HG03439 (cell line): ENCODE results near the gene CALML3.

Experiments
- ATAC-seq: cut with Tn5 transposase; IDR thresholded peaks from one replicate; pipeline ENCODE4 v1.9.1; 2021; ENCODE audit warnings: mild to moderate bottlenecking, moderate library complexity; ENCODE audit not compliant: unreplicated experiment

CALML3 gene

DNA sequence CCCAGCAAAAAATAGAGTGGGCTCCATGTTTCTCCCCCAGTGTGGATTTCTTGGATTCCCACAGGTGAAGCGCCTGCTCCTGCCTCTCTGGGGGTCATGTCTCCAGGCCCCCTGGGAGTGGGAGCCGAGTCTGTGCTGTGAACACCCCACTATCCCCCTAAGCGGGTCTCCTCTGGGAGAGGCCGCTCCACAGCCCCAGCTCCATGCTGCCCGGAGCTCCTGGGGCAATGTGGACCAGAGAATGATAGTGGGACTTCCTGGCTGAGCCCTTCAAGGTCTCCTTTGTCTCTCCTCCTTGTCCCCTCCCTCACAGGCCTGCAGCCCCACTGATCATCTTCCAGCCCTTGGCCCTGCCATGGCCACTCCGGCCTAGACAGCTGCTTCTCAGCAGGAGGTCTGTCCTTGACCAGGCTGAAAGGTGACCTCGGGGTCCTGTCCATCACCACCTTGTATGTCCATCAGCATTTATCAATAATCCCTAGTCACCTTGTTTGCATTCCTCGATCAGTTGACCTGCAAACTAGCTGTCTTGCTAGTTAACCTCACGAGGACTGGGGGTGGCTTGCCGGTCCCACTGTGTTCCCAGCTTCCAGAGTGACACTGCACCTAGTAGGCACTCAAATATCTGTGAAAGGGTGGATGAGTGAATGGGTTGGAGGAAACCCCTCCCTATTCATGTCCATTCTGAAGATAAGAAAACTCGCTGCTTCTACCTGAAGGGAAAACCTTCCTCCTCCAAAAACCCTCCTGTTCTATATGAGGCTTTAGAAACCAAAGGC is 776 bp upstream of the CALML3 start:
- no peak for ATAC-seq

DNA sequence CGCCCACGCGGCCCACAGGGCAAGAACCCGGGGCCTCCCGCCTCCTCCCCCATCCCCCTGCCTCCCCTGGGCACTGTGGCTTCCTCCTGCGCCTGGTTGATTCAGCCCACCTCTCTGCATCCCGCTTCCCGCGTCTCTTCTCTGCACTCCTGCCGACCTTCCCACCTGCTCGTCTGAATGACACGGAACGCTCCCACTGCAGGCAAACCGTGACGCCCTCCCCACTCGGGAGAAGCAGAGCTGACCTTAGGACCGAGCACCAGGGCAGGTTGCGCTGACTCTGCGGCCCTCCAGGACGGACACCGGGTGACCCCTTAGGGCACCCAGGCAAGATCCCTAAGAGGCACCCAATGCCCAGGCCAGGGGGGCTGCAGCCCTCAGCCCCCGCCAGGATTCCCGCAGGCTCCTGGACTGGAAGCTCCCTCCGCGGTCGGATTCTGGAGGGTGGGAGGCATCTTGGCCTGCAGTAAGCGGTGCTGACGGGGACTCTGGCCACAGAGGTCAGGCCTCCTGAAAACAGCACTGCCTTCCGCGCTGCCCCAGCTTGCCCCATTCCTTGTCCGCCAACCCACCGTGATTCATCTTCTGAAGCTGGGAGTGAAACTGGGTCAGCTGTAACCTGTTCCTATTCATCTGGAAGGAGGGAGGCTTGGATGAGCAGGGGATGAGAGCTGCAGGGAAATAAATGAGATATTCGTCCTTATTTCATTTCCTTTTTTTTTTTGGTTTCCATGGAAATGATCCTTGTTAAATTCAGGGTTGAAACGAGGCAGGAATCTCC is 990 bp downstream of the CALML3 start:
- no peak for ATAC-seq

DNA sequence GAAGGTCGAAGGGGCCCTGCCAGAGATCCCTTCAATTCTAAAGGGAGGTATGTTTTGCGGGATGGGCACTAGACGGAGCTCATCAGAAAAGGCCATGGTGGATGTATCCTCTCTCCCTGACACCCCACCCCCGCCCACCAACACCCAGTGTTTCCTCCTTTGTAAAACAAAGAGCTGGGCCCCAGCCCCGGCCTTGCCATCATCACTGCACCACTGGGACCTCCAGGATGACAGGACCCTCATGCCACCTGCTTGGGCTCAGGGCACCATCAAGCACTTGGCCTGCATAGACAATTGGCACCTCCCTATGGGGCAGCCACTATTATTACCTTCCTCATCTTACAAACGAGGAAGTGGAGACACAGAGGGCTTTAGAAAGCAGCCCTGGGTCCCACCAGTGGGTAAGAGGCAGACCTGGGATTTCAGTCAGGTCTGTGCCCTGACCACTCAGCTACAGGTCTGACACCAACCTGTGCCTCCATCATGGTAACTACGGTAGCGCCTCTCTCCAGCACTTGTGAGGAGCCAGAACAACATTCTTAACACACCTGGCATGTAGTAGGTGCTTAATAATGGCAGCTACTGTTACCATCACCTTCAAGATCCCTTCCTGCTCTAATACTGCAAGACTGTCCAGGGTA is 2.0 kb downstream of the CALML3 start:
- ATAC-seq, result no peak

DNA sequence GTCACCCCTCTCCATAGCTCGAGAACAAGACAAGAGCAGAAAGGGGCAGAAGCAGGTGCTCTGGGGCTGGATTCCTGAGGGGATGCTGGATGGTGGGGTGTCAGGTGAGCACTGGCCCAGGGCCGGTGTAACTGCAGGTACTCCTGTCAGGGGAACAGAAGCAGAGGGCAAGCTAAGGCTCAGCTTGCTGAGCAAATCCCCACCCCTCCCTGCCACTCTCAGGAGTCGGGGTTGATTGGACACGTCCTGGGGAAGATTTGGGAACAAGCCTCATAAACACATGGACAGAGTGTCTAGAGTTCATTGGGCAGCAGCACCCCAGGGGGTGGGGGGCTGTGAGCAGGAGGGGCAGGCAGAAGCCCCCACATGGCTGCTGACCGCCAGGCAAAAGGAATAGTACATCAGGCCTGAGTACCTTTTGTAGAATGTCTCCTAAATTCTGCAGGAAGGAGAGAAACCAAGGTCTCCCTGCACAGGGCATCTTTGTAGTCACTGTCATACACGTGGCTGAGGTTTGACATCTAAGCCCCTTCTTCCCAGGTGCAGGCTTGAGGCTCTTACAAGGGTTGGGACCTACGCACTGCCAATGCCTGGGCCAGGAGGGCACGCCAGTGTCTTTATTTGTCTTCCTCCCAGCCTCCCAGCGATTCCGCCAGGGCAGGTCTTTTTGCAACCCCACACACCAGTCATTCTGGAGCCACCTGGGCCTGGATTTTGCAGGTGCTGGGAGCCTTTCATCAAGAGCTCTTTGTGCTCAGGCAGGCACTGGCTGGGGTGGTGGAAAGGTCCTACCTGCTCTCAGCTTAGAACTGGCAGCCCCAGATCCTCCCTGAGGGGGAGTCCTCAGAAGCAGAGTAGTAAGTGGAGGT is 2.8 kb downstream of the CALML3 start:
- ATAC-seq, result no peak

DNA sequence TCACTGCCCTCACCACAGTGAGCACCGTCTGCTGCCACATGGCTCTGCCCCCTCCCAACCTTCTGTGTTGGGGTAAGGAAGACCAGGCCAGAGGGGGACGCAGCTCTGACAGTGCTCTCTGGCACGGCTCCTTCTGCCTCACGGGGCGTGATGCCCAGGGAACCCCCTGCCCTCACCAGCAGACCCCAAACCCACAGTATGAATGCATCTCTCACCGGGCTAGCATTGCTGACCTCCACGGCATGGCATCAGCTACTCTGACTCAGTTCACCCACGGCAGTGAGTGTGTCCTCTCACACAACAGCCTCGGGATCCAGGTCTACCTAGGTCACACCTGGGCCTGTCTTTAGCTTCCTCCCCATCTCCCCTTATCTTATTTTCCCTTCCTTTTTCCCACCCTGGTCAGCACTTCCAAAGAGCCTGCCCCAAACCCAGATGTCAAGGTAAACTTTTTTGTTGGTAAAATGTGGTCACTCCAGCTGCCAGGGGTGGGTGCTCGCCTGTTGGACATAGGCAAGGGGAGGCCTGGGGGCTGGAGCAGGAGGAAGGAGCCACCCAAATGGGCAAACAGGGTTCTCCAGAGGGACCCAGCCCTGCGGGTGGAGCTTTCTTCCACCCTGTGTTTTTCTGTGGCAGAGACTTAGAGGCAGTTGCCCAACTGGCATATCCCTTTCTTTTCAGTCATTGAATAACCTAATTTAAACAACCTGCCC is 4.4 kb downstream of the CALML3 start:
- no peak for ATAC-seq

DNA sequence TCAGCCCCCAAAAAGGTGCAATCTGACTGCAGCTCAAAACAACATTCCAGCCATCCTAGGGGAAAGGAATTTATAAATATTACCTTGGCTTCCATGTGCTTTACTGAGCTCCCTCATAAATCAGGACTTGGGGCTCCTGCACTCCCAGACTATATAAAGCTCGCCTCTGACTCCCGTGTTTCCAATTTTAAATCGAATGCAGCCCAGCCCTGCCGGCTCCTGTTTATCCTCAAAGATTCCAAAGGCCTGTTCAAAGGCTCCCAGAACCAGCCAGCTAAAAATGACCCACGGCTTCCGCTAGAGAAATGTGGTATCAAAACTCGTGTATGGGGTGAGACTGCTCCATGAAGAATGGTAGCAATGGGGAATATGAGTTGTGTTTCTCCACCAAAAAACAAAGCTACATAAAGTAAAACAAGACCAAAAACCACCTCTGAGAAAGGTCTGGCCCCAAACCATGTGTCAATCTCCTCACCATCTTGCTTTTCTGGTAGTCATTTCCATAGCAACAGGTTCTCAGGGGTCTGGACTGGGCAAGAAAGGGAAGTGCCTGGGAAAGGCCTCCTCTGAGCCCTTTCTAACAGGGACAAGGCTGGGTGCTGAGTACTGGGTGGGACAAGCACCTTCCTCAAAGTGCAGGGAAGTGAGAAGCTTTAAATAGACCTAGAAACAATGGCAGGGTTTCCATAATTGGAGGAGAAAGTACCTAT is 5.1 kb downstream of the CALML3 start:
- ATAC-seq, result no peak

DNA sequence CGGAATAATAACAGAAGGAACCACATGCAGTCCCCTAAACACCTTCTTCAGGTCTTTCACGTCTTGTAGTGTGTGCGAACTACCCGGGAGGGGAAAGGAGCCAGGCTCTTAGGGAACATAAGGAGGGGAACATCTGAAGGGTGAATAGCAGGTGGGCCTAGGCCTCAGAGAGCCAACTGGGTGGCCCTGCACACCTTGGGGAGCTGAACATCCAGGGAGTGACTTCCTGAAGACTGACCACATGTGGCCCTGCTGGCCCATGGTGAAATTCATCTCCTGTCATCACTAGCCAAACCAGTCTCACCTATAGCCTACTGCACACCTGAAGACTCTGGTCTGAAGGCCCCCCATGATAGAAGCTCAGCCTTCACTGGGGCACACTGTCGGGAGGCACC is 5.6 kb downstream of the CALML3 start:
- ATAC-seq, result no peak

DNA sequence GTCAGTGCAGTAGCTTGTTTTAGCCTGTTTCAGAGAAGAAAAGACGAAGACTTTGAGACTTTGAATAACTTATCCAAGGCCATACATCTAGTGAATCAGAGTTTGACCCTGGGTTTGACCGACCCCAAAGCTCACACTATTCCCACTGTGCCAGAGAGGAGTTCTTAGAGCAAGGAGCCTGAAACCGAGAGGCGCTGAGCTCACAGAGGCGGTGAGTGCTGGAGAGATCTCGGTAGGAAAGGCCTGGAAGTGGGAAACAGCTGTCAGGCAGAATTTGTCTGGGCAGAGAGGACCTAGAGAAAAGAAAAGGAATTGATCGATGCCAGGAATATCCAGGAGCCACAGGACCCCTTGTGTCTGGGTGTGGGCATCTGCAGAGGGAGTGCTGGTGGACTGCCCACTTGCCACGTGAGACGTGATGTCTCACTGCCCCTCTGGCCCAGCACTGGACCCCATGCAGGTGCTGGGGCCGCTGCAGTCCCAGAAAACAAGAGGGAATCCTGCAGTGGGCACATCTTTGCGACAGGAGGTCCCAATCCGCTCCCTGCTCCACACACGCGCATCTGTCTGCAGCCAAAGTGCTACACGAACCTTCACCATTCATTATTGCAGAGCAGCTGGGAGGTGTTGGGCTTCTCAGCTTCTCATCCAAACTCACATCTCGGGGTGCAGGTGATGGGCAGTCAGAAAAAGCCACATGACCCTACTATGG is 6.2 kb downstream of the CALML3 start:
- no peak for ATAC-seq

DNA sequence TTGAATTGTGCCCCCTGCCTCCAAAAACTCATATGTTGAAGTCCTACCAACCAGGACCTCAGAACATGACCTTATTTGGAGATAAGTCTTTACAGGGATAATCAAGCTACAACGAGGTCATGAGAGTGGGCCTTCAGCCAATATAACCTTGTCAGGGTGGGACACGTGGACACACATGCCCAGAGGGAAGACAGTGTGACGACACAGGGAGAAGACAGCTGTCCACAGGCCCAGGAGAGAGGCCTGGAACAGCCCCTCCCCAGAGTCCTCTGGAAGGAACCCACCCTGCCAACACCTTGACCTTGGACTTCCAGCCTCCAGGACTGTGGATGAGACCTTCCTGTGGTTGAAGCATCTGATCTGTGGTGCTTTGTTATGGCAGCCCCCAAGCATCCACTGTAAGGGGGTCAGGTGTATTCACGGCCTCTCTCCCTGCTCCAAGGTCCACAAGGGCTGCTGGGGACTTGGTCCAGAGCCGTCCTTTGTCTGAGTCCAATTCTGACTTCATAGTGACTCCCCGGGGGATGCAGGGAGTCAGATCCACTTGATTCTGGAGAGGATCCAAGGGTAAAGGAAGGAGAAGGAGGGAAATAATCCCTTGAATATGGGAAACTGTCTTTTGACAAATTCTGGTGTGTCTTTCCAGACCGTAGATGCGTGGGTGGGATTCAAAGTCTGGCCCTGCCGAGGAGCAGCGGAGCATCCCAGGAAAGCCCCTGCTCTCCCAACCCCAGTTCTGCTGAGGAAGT is 7.0 kb downstream of the CALML3 start:
- no peak for ATAC-seq

DNA sequence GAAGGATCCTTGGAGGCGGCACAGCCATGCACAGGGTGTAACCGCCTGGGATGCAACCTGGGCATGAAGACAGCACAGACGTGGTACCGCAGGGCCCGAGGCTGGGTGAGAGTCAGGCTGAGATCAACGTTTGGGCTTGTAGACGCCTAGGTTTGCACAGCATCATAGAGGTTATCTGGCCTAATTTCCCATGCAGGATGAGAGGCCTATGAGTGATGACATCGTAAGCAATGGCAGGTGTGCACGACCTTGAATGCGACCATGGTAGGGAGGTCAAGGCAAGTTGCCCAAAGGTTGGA is 7.5 kb downstream of the CALML3 start:
- no peak for ATAC-seq

DNA sequence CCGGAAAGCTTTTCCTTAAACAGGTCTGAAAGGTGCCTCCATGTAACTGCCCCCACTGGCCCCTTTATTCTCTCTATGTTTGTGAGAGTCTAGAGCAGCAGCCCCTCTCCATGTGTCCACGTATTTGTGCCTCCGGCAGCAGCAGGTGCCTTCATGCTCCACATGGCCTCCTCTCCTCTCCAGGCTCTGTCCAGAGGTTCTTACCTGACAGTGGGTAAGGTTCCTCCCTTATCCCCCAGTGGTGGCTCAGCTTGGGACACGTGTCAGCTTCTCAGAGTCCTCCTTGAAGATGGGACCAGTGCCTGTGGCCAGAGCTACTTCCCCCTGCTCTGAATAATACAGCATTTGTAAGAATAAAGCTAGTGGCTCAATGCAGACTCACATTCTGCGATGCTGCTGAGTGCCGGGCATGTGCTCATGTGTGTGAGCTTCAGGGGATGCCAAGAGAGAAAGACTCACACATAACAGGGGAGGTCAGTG is 7.9 kb downstream of the CALML3 start:
- no peak for ATAC-seq

DNA sequence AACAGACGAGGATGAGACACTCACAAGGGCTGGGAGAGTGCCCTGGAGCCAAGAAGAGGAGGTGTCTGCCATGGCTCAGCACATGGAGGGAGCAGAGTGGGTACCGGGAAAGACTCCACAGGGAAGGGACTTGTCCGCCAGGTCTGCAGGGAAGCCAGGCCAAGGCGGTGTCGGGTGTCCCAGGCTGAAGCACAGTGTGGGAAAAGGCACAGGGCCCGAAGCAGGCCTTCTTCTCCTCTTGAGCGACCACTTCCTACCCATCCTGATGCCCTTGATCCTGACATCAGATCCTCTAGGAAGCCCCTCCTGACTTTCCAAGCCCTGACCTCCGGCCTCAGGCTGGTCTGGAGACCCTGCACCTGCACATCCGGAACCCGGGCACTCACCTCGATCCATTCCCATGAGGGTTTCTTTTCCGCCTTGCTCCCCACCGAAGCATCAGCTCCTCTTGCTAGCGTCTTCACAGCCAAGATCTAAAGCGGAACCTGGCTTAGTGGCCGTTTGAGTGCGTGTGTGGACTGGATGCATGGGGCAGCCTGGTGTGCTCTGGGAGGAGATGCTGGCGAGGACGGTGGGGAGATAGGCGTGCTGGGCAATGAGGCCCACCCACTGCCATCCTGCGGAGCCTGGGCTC is 8.5 kb downstream of the CALML3 start:
- ATAC-seq, result no peak

DNA sequence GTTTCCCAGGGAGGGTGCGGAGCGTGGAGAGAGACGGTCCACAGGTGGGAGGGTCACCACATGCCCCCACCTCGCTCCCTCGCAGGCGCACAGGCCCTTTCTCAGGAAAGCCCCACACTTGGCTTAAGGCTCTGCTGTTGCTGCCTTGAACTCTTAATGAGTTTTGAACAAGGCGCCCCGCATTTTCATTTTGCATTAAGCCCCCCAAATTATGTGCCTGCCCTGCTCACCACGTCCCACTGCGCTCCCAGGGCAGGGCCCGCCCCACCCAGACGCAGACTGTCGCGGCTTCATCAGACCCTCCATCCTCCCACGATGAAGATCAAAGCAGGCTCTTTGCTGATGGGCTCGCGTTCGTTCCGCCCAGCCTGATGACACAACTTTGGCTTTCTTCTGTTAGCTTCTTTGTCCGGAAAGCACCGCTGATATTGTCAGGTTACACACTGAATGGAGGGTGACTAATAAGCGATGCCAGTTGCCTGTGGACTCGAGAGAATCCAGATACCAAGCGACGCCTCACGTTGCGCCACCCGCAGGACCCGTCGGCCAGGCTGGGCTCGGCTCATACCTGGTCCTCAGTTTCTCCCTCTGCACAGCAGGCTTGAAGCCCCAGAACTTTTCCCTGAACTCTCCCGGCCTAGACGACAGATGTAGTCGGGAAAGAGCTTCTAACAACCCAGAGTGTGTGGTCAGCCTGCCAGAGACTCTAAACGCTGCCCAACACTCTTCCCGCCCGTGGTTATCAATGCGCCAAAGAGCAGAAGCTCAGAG is 9.5 kb downstream of the CALML3 start:
- no peak for ATAC-seq

DNA sequence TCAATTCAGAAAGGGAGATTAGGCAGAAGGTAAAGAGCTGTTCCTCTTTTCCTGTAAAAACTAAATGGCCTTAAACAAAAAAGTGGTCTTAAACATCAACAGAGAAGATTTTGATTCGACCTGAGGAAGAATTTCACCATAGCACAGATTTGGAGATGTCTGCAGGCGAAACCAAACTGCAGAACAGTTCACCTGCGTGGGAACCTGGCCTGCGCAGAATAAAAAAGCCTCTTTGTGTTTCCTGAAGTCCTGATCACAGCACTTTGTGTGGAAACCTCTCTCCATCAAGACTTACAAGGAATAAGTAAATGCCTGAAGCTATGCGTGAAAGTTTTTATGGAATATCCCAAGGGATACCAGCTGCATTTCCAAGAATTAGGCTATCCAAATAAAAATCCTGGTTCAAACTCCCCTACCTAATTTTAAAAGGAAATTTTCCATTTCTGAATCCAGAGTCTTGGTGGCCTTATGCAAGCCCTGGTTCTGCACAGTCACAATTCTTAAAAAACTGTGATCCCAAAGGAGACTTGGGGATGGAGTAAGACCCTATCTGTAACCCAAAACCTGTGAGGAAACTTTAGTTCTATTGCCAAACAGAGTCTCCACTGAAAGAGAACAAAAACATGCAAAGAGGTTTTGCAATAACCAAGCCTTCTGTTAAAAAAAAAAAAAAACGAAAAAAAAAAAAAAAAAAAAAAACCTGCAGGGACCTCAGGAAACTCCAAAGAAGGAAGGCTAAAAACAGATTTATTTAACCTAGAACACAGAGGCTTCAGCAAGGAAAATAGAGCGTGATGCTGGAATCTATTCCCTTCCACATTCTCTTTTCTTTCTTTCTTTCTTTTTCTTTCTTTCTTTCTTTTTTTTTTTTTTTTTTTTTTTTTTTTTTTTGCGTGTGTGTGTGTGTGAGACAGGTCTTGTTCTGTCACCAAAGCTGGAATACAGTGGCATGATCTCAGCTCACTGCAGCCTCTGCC is 10.4 kb downstream of the CALML3 start:
- ATAC-seq, result no peak

DNA sequence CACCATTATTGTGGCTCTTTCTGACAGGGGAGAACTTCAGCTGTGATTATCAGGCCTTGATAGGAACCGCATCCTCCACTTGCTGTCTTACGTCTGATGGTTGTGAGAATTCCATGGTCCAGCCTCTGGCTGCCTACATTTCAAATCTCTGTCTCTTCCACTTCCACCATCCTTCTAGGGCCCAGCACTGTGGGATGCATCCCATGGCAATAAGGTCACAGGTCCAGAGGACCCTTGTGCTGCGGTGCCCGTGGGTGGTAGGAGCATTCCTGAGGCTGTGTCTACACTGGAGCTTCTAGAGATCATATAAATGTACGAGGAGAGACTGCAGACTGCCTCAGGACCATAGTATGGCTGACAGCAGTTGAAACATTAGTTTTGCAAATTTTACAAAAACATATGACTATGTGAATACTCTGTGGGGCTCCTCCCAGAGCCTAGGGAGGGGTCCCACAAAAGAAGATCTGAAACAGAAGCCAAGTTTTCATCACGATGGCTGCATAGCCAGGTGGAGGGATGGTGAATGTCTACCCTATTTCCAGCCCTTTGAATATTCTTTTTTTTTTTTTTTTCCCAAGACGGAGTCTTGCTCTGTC is 11.8 kb downstream of the CALML3 start:
- ATAC-seq, result no peak

DNA sequence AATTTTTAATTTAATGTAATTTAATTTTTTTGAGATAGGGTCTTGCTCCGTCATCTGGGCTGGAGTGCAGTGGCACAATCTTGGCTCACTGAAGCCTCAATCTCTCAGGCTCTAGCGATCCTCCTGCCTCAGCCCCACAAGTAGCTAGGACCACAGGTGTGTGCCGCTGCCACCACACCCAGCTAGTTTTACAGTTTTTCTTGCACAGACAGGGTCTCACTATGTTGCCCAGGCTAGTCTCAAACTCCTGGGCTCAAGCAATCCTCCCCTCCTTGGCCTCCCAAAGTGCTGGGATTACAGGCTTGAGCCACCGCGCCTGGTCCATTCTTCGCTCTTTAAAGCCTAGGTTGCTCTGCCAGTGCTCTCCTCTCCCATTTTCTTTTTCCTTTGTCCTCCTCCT is 12.9 kb downstream of the CALML3 start:
- ATAC-seq, result no peak
